ENCODE measurements around the gene ABHD16B.
"Not testable (repeated sequence)": the region's sequence is repeated elsewhere in the genome, so short reads cannot be mapped to it uniquely, and the experiment has no call there.

GRCh38 chr20:63867042-63867441 lies 5.7 kb downstream of the ABHD16B start:
- not testable (repeated sequence) for TF ChIP-seq CTCF (conservative IDR thresholded peaks at IDR 0.05; ENCODE audit: low read depth in 2 of 2); REST (IDR thresholded peaks at IDR 0.05; ENCODE audit: unreplicated experiment); STAT1 (IDR thresholded peaks at IDR 0.05; ENCODE audit: unreplicated experiment); POLR2AphosphoS5 (IDR thresholded peaks at IDR 0.05; ENCODE audit: low read depth); NANOG (IDR thresholded peaks at IDR 0.05; ENCODE audit: borderline replicate concordance); EZH2phosphoT487 (IDR thresholded peaks at IDR 0.05; ENCODE audit: unreplicated experiment); CREB1 (CRISPR knock-in tag; IDR thresholded peaks at IDR 0.05; ENCODE audit: low read depth); EZH2 (IDR thresholded peaks at IDR 0.05; ENCODE audit: low read depth, unreplicated experiment); JUNB (IDR thresholded peaks at IDR 0.05; ENCODE audit: unreplicated experiment); ZNF331 (CRISPR knock-in tag; IDR thresholded peaks at IDR 0.05; ENCODE audit: low read depth)
